Right lobe of liver (tissue), 4 donors: ENCODE results near the gene CENPB.

ENCODE experiments used
- CTCF ChIP-seq, 4 donors: fragments of 200-600 bp in 3 of 4; fragments of 450-650 bp in 1 of 4; IDR thresholded peaks; one replicate each; pipeline versions ENCODE4 v1.5.1 to v1.8.0; 2016 to 2022; ENCODE audit warnings: antibody characterized with exemption in 4 of 4, mild to moderate bottlenecking in 2 of 4
- POLR2A ChIP-seq: fragments of 450-650 bp; IDR thresholded peaks from one replicate; pipeline ENCODE4 v1.6.1; 2017; ENCODE audit warnings: antibody characterized with exemption, mild to moderate bottlenecking
- donor health status: DM: no; HTN: no; CAD: no.
- donor health status: DM: no; HTN: no; CAD: no.
- donor health status: DM: no; HTN: yes; CAD: no.

- TF ChIP-seq CTCF (IDR thresholded peaks at IDR 0.05) (no peak), POLR2A (no peak)
Observed at GRCh38 chr20:3766422-3767109, 20.0 kb downstream of the CENPB start.
